Fibroblast of the aortic adventitia (primary cell): ENCODE measurements around the gene TTC29. TPM values are rescaled to one million over a fixed set of nuclear protein-coding genes. Genes with fewer than 3 reads are reported as not detected.

ENCODE experiments used
- DNase-seq: peaks from one replicate; pipeline ENCODE4 v3.0.0-alpha.2; 2010; ENCODE audit warnings: low read depth
- H3K4me3 ChIP-seq: 2 replicates; pipeline ENCODE4 v1.5.1; 2011; ENCODE audit warnings: low read depth, mild to moderate bottlenecking, control low read depth, low read length, moderate library complexity
- total RNA-seq: library from RNA; depleted of rRNA; stranded (reverse); fragments of >200 nt; gene quantifications from 2 replicates; pipeline ENCODE4 v1.2.3, GENCODE V29; 2012; ENCODE audit warnings: low replicate concordance
- TF ChIP-seq, protein P1 (sequence below): IDR thresholded peaks from 2 replicates; pipeline ENCODE4 v1.5.1; 2011; ENCODE audit warnings: mild to moderate bottlenecking, low read length, control low read depth, inconsistent platforms; ENCODE audit not compliant: insufficient read depth

Gene TTC29
- total RNA-seq, 1 donor, result 0.81 TPM

DNA sequence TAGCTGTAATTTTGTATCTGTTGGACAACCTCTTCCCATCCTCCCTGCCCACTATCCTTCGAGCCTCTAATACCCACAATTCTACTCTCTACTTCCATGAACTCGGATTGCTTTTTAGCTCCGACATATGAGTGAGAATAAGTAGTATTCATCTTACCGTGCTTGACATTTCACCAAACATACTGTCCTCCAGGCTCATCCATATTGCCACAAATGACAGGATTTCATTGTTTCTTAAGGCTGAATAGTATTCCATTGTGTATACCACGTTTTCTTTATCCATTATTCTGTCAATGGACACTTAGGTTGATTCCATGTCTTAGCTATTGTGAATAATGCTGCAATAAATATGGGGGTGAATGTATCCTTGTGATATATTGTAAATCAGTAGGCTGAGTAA is 26.4 kb upstream of the TTC29 start:
- no peak overlapping the region for H3K4me3 ChIP-seq
- TF ChIP-seq, protein P1, sequence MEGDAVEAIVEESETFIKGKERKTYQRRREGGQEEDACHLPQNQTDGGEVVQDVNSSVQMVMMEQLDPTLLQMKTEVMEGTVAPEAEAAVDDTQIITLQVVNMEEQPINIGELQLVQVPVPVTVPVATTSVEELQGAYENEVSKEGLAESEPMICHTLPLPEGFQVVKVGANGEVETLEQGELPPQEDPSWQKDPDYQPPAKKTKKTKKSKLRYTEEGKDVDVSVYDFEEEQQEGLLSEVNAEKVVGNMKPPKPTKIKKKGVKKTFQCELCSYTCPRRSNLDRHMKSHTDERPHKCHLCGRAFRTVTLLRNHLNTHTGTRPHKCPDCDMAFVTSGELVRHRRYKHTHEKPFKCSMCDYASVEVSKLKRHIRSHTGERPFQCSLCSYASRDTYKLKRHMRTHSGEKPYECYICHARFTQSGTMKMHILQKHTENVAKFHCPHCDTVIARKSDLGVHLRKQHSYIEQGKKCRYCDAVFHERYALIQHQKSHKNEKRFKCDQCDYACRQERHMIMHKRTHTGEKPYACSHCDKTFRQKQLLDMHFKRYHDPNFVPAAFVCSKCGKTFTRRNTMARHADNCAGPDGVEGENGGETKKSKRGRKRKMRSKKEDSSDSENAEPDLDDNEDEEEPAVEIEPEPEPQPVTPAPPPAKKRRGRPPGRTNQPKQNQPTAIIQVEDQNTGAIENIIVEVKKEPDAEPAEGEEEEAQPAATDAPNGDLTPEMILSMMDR, result no peak
- no peak for DNase-seq

- no peak overlapping the region for H3K4me3 ChIP-seq
- TF ChIP-seq, protein P1, result no peak
- DNase-seq, result no peak
Observed at GRCh38 chr4:146969126-146969525, 23.5 kb upstream of the TTC29 start.

GRCh38 chr4:146960634-146961033 is 15.0 kb upstream of the TTC29 start:
- H3K4me3 ChIP-seq, result no peak overlapping the region
- TF ChIP-seq, protein P1, result no peak
- no peak for DNase-seq

DNA sequence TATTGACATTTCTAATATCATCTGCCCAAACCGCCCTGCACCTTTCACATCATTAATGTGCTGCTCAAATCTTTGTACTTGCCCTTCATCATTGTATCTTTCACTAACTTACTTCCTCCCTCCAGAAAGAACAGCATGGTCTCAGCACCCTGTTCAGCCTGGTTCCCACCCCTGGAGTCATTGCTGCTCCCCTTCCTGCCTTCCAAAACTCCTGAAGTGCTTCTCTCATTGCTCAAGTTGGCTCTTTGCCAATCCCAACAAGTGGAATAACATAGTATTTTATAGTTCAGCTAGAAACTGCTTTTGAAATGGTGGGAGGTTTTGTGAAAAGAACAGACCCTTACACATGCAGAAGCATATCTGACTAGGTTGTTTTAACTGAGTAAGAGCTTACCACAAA is 14.0 kb upstream of the TTC29 start:
- peak; percentile 36 for DNase-seq
- TF ChIP-seq, protein P1, result no peak
- H3K4me3 ChIP-seq, result no peak overlapping the region

GRCh38 chr4:146957237-146957636 is 11.6 kb upstream of the TTC29 start:
- TF ChIP-seq, protein P1, result no peak
- peak; percentile 77 for DNase-seq
- no peak overlapping the region for H3K4me3 ChIP-seq

DNA sequence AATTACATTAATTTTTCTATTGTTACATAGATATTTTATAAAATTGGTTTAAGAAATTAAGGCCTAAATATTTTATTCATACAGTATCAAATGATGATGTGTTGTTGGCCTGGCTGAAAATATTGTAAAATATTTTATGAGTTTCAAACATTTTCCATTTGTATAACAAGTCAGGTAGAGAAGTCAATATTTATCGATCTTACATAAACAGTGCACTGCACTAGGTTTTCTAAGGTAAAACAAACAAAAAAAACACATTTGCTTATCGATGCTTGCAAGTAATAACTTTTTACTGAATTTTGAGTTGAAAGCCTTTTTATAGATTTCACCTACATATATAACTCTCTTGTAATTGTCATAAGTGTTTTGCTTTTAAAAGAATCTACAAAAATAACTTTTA is 7.2 kb upstream of the TTC29 start:
- no peak for DNase-seq

GRCh38 chr4:146949559-146949958 is 3.9 kb upstream of the TTC29 start:
- DNase-seq, result no peak
- TF ChIP-seq, protein P1, result no peak
- no peak overlapping the region for H3K4me3 ChIP-seq

More for the DNA sequence above, 7.2 kb upstream of the TTC29 start:
- H3K4me3 ChIP-seq, result no peak overlapping the region
- TF ChIP-seq, protein P1, result no peak
